WERI-Rb-1 (cell line): ENCODE results near the gene TAAR5.
"Not testable (repeated sequence)": the region's sequence is repeated elsewhere in the genome, so short reads cannot be mapped to it uniquely, and the experiment has no call there.

Experiments used
- DNase-seq: peaks from one replicate; pipeline ENCODE4 v3.0.0-alpha.2; 2020
- H3K27ac ChIP-seq: fragments of 250-450 bp; sonication (Bioruptor Pico); 2 replicates; pipeline ENCODE4 v1.5.1; 2020; ENCODE audit warnings: mild to moderate bottlenecking, moderate library complexity
- H3K27me3 ChIP-seq: fragments of 250-450 bp; sonication (Bioruptor Pico); 2 replicates; pipeline ENCODE4 v1.5.1; 2021; ENCODE audit warnings: mild to moderate bottlenecking, low read depth, moderate library complexity; ENCODE audit not compliant: insufficient read depth, severe bottlenecking
- H3K36me3 ChIP-seq: fragments of 250-450 bp; sonication (Bioruptor Pico); 2 replicates; pipeline ENCODE4 v1.5.1; 2020; ENCODE audit warnings: mild to moderate bottlenecking, moderate library complexity
- H3K4me3 ChIP-seq: 2 replicates; pipeline ENCODE4 v1.5.1; 2011; ENCODE audit warnings: low read depth, mild to moderate bottlenecking, control low read depth, low read length
- H3K9me3 ChIP-seq: fragments of 250-450 bp; sonication (Bioruptor Pico); 2 replicates; pipeline ENCODE4 v1.5.1; 2021; ENCODE audit warnings: mild to moderate bottlenecking, moderate library complexity; ENCODE audit not compliant: severe bottlenecking
- TF ChIP-seq, protein P1 (sequence below): IDR thresholded peaks from 2 replicates; pipeline ENCODE4 v1.5.1; 2011; ENCODE audit warnings: low read depth, mild to moderate bottlenecking, control low read depth, inconsistent platforms, low read length

Gene TAAR5, protein sequence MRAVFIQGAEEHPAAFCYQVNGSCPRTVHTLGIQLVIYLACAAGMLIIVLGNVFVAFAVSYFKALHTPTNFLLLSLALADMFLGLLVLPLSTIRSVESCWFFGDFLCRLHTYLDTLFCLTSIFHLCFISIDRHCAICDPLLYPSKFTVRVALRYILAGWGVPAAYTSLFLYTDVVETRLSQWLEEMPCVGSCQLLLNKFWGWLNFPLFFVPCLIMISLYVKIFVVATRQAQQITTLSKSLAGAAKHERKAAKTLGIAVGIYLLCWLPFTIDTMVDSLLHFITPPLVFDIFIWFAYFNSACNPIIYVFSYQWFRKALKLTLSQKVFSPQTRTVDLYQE

DNA sequence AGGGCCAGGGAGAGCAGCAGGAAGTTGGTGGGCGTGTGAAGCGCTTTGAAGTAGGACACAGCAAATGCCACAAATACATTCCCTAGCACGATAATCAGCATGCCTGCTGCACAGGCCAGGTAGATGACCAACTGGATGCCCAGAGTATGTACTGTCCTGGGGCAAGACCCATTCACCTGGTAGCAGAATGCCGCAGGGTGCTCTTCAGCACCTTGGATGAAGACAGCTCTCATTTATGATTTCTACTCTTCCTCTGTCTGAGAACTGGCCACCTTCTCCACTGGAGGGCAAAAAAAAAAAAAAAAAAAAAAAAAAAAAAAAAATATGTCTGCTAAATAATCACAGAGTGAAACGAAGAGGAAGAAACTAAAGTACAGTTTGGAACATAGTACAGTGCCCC, at the start of gene TAAR5:
Gene TAAR5, minus strand, starts transcription at position 288 of the 400 bp plus-strand sequence. Its CDS starts 55 bp downstream, at position 233.
- H3K9me3 ChIP-seq, result no peaks in the 10 kb centered on the region
- DNase-seq, result no peak
- no peaks in the 10 kb centered on the region for H3K36me3 ChIP-seq
- no peak within 1 kb of the TSS for H3K4me3 ChIP-seq
- H3K27ac ChIP-seq, result no peak within 1 kb of the TSS
- H3K27me3 ChIP-seq, result peaks cover 62% of the 10 kb centered on the region
- TF ChIP-seq, protein P1, sequence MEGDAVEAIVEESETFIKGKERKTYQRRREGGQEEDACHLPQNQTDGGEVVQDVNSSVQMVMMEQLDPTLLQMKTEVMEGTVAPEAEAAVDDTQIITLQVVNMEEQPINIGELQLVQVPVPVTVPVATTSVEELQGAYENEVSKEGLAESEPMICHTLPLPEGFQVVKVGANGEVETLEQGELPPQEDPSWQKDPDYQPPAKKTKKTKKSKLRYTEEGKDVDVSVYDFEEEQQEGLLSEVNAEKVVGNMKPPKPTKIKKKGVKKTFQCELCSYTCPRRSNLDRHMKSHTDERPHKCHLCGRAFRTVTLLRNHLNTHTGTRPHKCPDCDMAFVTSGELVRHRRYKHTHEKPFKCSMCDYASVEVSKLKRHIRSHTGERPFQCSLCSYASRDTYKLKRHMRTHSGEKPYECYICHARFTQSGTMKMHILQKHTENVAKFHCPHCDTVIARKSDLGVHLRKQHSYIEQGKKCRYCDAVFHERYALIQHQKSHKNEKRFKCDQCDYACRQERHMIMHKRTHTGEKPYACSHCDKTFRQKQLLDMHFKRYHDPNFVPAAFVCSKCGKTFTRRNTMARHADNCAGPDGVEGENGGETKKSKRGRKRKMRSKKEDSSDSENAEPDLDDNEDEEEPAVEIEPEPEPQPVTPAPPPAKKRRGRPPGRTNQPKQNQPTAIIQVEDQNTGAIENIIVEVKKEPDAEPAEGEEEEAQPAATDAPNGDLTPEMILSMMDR, result no peak

DNA sequence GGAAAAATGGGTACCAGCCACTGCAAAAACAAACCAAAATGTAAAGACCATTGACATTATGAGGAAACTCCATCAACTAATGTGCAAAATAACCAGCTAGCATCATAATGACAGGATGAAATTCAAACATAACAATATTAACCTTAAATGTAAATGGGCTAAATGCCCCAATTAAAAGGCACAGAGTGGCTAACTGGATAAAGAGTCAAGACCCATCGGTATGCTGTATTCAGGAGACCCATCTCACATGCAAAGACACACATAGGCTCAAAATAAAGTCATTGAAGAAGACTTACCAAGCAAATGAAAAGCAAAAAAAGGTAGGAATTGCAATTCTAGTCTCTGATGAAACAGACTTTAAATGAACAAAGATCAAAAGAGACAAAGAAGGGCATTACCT, 47.6 kb upstream of the TAAR5 start:
- not testable (repeated sequence) for H3K9me3 ChIP-seq, H3K4me3 ChIP-seq, DNase-seq, H3K27ac ChIP-seq, H3K36me3 ChIP-seq
- peaks cover 36% of the 10 kb centered on the region for H3K27me3 ChIP-seq

DNA sequence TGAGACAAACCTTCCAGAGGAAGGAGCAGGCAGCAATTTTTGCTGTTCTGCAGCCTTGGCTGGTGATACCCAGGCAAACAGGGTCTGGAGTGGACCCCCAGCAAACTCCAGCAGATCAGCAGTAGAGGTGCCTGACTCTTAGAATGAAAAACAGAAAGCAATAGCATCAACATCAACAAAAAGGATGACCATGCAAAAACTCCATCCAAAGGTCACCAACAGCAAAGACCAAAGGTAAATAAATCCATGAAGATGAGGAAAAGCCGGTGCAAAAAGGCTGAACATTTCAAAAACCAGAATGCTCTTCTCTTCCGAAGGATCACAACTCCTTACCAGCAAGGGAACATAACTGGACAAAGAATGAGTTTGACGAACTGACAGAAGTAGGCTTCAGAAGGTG, 46.4 kb upstream of the TAAR5 start:
- not testable (repeated sequence) for H3K36me3 ChIP-seq, H3K4me3 ChIP-seq, H3K27ac ChIP-seq, H3K9me3 ChIP-seq, DNase-seq
- peaks cover 31% of the 10 kb centered on the region for H3K27me3 ChIP-seq

DNA sequence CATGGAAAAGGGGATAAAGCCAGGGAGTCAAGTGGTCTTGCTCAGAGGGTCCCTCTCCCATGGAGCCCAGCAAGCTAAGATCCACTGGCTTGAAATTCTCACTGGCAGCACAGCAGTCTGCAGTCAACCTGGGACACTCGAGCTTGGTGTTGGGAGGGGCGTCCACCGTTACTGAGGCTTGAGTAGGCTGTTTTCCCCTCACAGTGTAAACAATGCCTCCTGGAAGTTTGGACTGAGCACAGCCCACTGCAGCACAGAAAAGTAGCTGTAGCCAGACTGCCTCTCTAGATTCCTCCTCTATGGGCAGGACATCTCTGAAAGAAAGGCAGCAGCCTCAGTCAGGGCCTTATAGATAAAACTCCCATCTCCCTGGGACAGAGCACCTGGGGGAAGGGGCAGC, 45.7 kb upstream of the TAAR5 start:
- H3K36me3 ChIP-seq, DNase-seq, H3K9me3 ChIP-seq, H3K27ac ChIP-seq, H3K4me3 ChIP-seq: not testable (repeated sequence)
- peaks cover 31% of the 10 kb centered on the region for H3K27me3 ChIP-seq

DNA sequence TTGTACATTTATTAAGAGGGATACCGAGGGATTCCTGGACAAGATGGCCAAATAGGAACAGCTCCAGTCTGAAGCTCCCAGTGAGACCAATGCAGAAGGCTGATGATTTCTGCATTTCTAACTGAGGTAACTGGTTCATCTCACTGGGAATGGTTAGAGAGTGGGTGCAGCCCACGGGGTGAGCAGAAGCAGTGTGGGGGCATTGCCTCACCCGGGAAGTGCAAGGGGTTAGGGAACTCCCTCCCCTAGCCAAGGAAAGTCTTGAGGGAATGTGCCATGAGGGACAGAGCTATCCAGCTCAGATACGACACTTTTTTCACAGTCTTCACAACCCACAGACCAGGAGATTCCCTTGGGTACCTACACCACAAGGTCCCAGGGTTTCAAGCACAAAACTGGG, 45.3 kb upstream of the TAAR5 start:
- Histone ChIP-seq H3K9me3 (no peaks in the 10 kb centered on the region), H3K36me3 (no peaks in the 10 kb centered on the region), H3K27me3 (peaks cover 35% of the 10 kb centered on the region), H3K4me3 (no peak overlapping the region), H3K27ac (no peak overlapping the region)
- TF ChIP-seq, protein P1, result no peak
- DNase-seq, result no peak

DNA sequence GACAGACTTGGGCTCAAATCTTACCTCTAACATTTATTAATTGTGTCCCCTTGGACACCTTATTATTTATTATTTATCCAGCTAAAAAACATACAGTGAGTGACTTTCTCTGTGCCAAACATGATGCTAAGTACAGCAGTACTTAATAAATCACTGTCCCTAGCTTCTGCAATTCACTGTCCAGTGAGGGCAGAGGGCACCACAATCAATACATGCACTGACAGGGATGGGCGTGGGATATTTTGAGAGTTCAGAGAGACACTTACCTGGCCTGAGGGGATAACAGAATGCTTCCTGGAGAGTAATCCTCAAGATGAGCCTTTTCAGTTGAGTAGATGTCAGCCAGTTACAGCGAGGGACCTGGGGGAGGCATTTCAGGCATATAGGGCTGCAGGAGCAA, 43.8 kb upstream of the TAAR5 start:
- Histone ChIP-seq H3K27me3 (peaks cover 39% of the 10 kb centered on the region), H3K36me3 (no peaks in the 10 kb centered on the region), H3K4me3 (no peak overlapping the region), H3K9me3 (no peaks in the 10 kb centered on the region), H3K27ac (no peak overlapping the region)
- TF ChIP-seq, protein P1, result no peak
- DNase-seq, result no peak

DNA sequence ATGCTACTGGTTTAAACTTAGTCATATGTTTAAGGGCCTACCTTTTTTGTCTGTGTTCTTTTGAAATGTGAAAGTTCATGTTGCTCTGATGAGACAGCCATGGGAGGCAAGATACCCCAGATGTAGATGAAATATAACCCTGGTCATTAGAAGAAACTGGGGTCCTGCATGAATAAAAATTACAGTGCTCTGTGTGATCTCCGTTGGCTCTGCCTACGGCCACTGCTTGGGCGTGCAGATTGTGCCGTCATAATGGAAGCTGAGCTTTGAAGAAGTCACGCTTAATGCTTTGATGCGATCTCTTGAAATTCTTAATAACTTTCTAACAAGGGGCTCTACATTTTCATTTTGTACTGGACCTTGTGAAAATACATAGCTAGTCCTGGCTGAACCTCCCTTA, 34.6 kb upstream of the TAAR5 start, which contains the start of gene TAAR2:
Gene TAAR2, minus strand, starts transcription at position 101 of the 400 bp plus-strand sequence. Its CDS starts 0 bp downstream, at position 101.
- Histone ChIP-seq H3K36me3 (no peaks in the 10 kb centered on the region), H3K9me3 (no peaks in the 10 kb centered on the region), H3K4me3 (no peak within 1 kb of the TSS), H3K27ac (no peak within 1 kb of the TSS), H3K27me3 (peaks cover 44% of the 10 kb centered on the region)
- TF ChIP-seq, protein P1, result no peak
- DNase-seq, result no peak
